Right renal cortex interstitium (tissue), 3 donors: ENCODE measurements around the gene PLA2G5. TPM values are rescaled to one million over a fixed set of nuclear protein-coding genes. Genes with fewer than 3 reads are reported as not detected.

ENCODE experiments used
- DNase-seq, 3 donors: peaks; one replicate each; pipeline ENCODE4 v3.0.0-alpha.2; 2013; ENCODE audit warnings: low read depth in 3 of 3, low spot score in 2 of 3
- polyA plus RNA-seq, 3 donors: library from polyadenylated mRNA; unstranded; fragments of 120-200 nt; gene quantifications; one replicate each; pipeline ENCODE4 v1.2.1, GENCODE V29; 2013; ENCODE audit not compliant: insufficient read length in 3 of 3

PLA2G5 gene
- polyA plus RNA-seq, 3 donors = 0.21 TPM; not detected in 2

DNA sequence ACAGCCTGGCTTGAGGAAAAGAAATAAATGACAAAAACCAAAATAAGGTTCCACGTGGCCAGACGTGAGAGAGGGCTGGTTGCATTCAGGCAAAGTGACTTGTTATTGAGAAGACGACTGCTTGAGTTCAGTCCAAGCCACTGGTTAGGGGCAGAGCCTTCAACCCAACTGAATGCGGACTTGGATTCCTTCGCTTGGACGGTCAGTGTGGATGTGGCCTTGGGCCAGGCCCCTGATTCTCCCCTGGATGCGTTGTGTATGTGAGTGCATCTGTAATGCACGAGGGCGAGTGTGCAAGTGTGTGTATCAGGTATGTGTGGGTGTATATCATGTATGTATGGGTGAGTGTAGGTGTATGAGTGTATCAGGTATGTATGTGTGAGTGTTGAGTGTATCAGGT, 71.0 kb downstream of the PLA2G5 start:
- no peak for DNase-seq

DNA sequence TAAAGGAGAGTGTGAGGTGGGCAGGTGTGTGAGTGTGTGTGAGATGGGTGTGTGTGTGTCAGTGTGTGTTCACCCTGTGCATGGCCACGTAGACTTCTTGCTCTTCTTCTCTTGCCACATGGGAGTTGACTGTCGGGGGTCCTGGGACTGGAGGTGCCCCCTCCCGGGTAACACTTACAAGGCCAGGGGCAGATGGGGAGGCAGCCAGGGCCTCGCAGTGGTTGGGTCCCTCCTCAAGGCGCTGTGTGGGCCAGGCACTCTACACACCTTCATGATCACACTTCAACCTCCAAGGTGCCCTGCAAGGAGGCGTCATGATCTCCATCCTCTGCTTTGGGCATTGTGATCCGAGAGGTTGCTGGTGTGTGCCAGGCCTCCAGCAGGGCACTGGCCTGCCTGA, 71.5 kb downstream of the PLA2G5 start:
- DNase-seq = no peak

Other genes starting within 250 kb of the PLA2G5 start
- 10 to 100 TPM; 12.3 to 20.0 (median 16.8) TPM for gene OTUD3, start 187.8 kb upstream of the PLA2G5 start, polyA plus RNA-seq
- gene PLA2G2E, start 146.6 kb upstream of the PLA2G5 start, polyA plus RNA-seq = not detected
- not detected for gene PLA2G2A, start 90.6 kb upstream of the PLA2G5 start, polyA plus RNA-seq
- under 1 TPM; 0.06 to 0.10 (median 0.08) TPM for gene PLA2G2D, start 49.3 kb downstream of the PLA2G5 start, polyA plus RNA-seq
- gene PLA2G2F, start 69.1 kb downstream of the PLA2G5 start, polyA plus RNA-seq = under 1 TPM in 2 of 3 donors, not detected in 1; 0.12 to 0.37 TPM
- gene UBXN10, start 115.9 kb downstream of the PLA2G5 start, polyA plus RNA-seq = 1 to 10 TPM; 5.6 to 6.9 (median 6.1) TPM
- gene PLA2G2C, start 116.3 kb downstream of the PLA2G5 start, polyA plus RNA-seq = under 1 TPM in 1 of 3 donors, not detected in 2; 0.15 TPM
- gene VWA5B1, start 220.7 kb downstream of the PLA2G5 start, polyA plus RNA-seq = 1 to 10 TPM in 1 of 3 donors, under 1 TPM in 2; 0.65 to 1.2 (median 0.69) TPM